H9 (cell line): Measurements from ENCODE around the gene JSRP1. TPM values are rescaled to one million over a fixed set of nuclear protein-coding genes. Genes with fewer than 3 reads are reported as not detected.
A peak's percentile ranks its signal among the peaks of the same experiment; 100 is the strongest.

Experiments
- DNase-seq: peaks from one replicate; pipeline ENCODE4 v3.0.0-alpha.2; 2017
- H2AFZ ChIP-seq: one replicate; pipeline ENCODE4 v1.6.1; 2013; ENCODE audit warnings: mild to moderate bottlenecking, low read length, control low read depth, moderate library complexity
- H2AK5ac ChIP-seq: 2 replicates; pipeline ENCODE4 v1.6.1; 2013; ENCODE audit warnings: low read length, control low read depth, mixed read lengths; ENCODE audit not compliant: insufficient read length
- H2BK120ac ChIP-seq: one replicate; pipeline ENCODE4 v1.6.1; 2013; ENCODE audit warnings: low read depth, mild to moderate bottlenecking, low read length, control low read depth, inconsistent platforms; ENCODE audit not compliant: poor library complexity, severe bottlenecking
- H2BK12ac ChIP-seq: 2 replicates; pipeline ENCODE4 v1.6.1; 2013; ENCODE audit warnings: low read length, control low read depth, mixed read lengths, low read depth; ENCODE audit not compliant: insufficient read length
- H2BK15ac ChIP-seq: 2 replicates; pipeline ENCODE4 v1.6.1; 2013; ENCODE audit warnings: low read depth, low read length, control low read depth
- H2BK20ac ChIP-seq: one replicate; pipeline ENCODE4 v1.6.1; 2013; ENCODE audit warnings: low read depth, mild to moderate bottlenecking, low read length, control low read depth, inconsistent platforms; ENCODE audit not compliant: poor library complexity, severe bottlenecking
- H2BK5ac ChIP-seq: 2 replicates; pipeline ENCODE4 v1.6.1; 2013; ENCODE audit warnings: low read length, control low read depth, mixed read lengths; ENCODE audit not compliant: insufficient read length
- H3K14ac ChIP-seq: 2 replicates; pipeline ENCODE4 v1.6.1; 2013; ENCODE audit warnings: low read length, control low read depth; ENCODE audit not compliant: insufficient read depth
- H3K18ac ChIP-seq: 2 replicates; pipeline ENCODE4 v1.6.1; 2013; ENCODE audit warnings: low read depth, mild to moderate bottlenecking, mixed read lengths, low read length, control low read depth; ENCODE audit not compliant: insufficient read length
- H3K23ac ChIP-seq: 2 replicates; pipeline ENCODE4 v1.6.1; 2013; ENCODE audit warnings: low read length, control low read depth, mixed read lengths, low read depth; ENCODE audit not compliant: insufficient read length
- H3K23me2 ChIP-seq: 2 replicates; pipeline ENCODE4 v1.6.1; 2013; ENCODE audit warnings: low read depth, mild to moderate bottlenecking, mixed read lengths, low read length, control low read depth; ENCODE audit not compliant: insufficient read length, poor library complexity, severe bottlenecking
- H3K27ac ChIP-seq: 2 replicates; pipeline ENCODE4 v1.5.1; 2013; ENCODE audit warnings: low read length, control low read depth, mixed read lengths, low read depth; ENCODE audit not compliant: insufficient read length
- H3K27me3 ChIP-seq: 2 replicates; pipeline ENCODE4 v1.6.1; 2013; ENCODE audit warnings: low read length, control low read depth, inconsistent platforms; ENCODE audit not compliant: insufficient read depth
- H3K4ac ChIP-seq: 2 replicates; pipeline ENCODE4 v1.6.1; 2013; ENCODE audit warnings: low read depth, mild to moderate bottlenecking, control low read depth, inconsistent platforms, low read length, moderate library complexity
- H3K4me1 ChIP-seq: 2 replicates; pipeline ENCODE4 v1.6.1; 2013; ENCODE audit warnings: low read length, control low read depth, inconsistent platforms; ENCODE audit not compliant: insufficient read depth
- H3K4me2 ChIP-seq: 2 replicates; pipeline ENCODE4 v1.6.1; 2013; ENCODE audit warnings: low read length, control low read depth, mixed read lengths; ENCODE audit not compliant: insufficient read length, insufficient read depth
- H3K56ac ChIP-seq: 2 replicates; pipeline ENCODE4 v1.6.1; 2013; ENCODE audit warnings: low read depth, mild to moderate bottlenecking, mixed read lengths, low read length, control low read depth; ENCODE audit not compliant: insufficient read length
- H3K79me1 ChIP-seq: 2 replicates; pipeline ENCODE4 v1.6.1; 2013; ENCODE audit warnings: low read depth, mild to moderate bottlenecking, moderate library complexity, low read length, control low read depth, inconsistent platforms; ENCODE audit not compliant: insufficient read depth, poor library complexity, severe bottlenecking
- H3K79me2 ChIP-seq: 2 replicates; pipeline ENCODE4 v1.6.1; 2013; ENCODE audit warnings: low read length, control low read depth, inconsistent platforms; ENCODE audit not compliant: insufficient read depth
- H3K9ac ChIP-seq: 2 replicates; pipeline ENCODE4 v1.6.1; 2013; ENCODE audit warnings: low read length, control low read depth, mixed read lengths; ENCODE audit not compliant: insufficient read length; ENCODE audit errors: extremely low read depth
- H3K9me3 ChIP-seq: one replicate; pipeline ENCODE4 v1.6.1; 2013; ENCODE audit warnings: low read depth, low read length, inconsistent platforms; ENCODE audit not compliant: control insufficient read depth
- H3T11ph ChIP-seq: one replicate; pipeline ENCODE4 v1.6.1; 2013; ENCODE audit warnings: mild to moderate bottlenecking, low read length, control low read depth, inconsistent platforms
- H4K20me1 ChIP-seq: one replicate; pipeline ENCODE4 v1.6.1; 2013; ENCODE audit not compliant: control insufficient read depth, insufficient read length, insufficient read depth
- H4K5ac ChIP-seq: 2 replicates; pipeline ENCODE4 v1.6.1; 2013; ENCODE audit warnings: low read depth, mild to moderate bottlenecking, mixed read lengths, low read length, control low read depth; ENCODE audit not compliant: insufficient read length
- H4K8ac ChIP-seq: replicated peaks from 2 replicates; pipeline ENCODE4 v1.6.1; 2013; ENCODE audit warnings: low read length, control low read depth, mixed read lengths, low read depth; ENCODE audit not compliant: insufficient read length
- H4K91ac ChIP-seq: 2 replicates; pipeline ENCODE4 v1.6.1; 2013; ENCODE audit warnings: low read depth, mild to moderate bottlenecking, moderate library complexity, mixed read lengths, low read length, control low read depth; ENCODE audit not compliant: insufficient read length
- H3K27ac Mint-ChIP-seq, 3 experiments: 2 replicates in 2 of 3; 3 replicates in 1 of 3; pipeline ENCODE4 v1.8.0; 2020 to 2021; ENCODE audit warnings: mixed read lengths in 3 of 3, mild to moderate bottlenecking in 1 of 3, moderate library complexity in 1 of 3
- H3K27me3 Mint-ChIP-seq: 2 replicates; pipeline ENCODE4 v1.8.0; 2021; ENCODE audit warnings: low read depth, mild to moderate bottlenecking, moderate library complexity, mixed read lengths
- H3K36me3 Mint-ChIP-seq, 3 experiments: 2 replicates in 2 of 3; 3 replicates in 1 of 3; pipeline ENCODE4 v1.8.0; 2020 to 2021; ENCODE audit warnings: low read depth in 3 of 3, mixed read lengths in 3 of 3; ENCODE audit not compliant: insufficient read depth in 1 of 3
- H3K4me1 Mint-ChIP-seq, 2 experiments: 2 replicates each; pipeline ENCODE4 v1.8.0; 2020; ENCODE audit warnings: mixed read lengths in 2 of 2
- H3K4me3 Mint-ChIP-seq, 2 experiments: 2 replicates in 1 of 2; 3 replicates in 1 of 2; pipeline ENCODE4 v1.8.0; 2020 to 2021; ENCODE audit warnings: mild to moderate bottlenecking in 2 of 2, mixed read lengths in 2 of 2, moderate library complexity in 1 of 2
- H3K9me3 Mint-ChIP-seq, 2 experiments: 2 replicates in 1 of 2; 3 replicates in 1 of 2; pipeline ENCODE4 v1.8.0; 2020; ENCODE audit warnings: mild to moderate bottlenecking in 2 of 2, mixed read lengths in 2 of 2, moderate library complexity in 1 of 2
- WGBS: extraction: QIAGEN DNeasy Blood & Tissue Kit; methylation state at CpG from one replicate; pipeline ENCODE4 v1.1.7; 2013; ENCODE audit warnings: missing lambda C conversion rate, low lambda C conversion rate, mixed read lengths; ENCODE audit not compliant: insufficient read length; ENCODE audit errors: extremely low coverage; 5-methylcytosine and 5-hydroxymethylcytosine counted together
- total RNA-seq: library from RNA; stranded (reverse); gene quantifications from 2 replicates; pipeline ENCODE4 v1.2.1, GENCODE V29; 2021
- TF ChIP-seq, protein P1 (sequence below): fragments of 200-600 bp; sonication (generic); conservative IDR thresholded peaks from 3 replicates; pipeline ENCODE4 v1.8.0; 2021; ENCODE audit warnings: antibody characterized with exemption, mild to moderate bottlenecking

JSRP1 gene
- total RNA-seq, 1 experiment from 2014 or later, result 0.90 TPM

DNA sequence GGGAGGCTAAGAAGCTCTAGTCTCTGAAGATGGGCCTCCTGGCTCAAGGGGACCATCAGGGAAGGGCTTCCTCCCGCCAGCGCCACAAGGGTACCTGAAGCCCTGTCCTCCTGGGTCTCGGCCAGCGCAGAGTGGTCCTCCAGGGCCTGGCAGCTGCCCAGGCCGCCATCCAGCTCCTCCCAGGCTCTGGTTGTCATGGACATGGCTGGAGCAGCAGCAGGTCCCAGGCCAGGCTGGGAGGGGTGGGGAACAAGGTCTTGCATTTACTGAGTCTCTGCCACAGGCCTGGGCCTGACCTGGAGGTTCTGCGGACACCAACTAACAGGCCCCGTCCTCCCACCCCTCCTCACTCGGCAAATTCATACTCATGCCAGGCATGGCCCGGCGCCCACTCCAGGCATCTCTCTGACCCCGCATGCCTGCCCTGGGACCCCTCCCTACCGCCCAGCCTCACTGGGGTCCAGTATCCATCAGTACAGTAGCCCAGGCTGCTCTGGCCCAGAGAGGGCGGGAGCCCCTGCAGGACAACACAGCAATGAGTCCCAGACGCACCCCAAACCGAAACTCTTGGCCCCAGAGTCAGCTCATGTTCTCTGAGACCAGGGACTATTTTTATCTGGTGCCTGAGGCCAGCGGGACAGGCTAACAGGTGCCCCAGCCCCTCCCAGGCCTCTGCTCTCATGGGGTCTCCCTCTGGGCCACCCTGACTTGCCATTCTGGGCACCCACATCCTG, 938 bp downstream of the JSRP1 start:
- no peak overlapping the region for H3K14ac ChIP-seq
- H3K27ac Mint-ChIP-seq, result peak overlapping the region in 1 of 3 experiments; percentile 35; a peak in 1 of 7 replicates
- H4K8ac ChIP-seq, result no peak overlapping the region
- H3K23me2 ChIP-seq, result peaks cover 10% of the 10 kb centered on the region
- peaks cover 24% of the 10 kb centered on the region for H3K27me3 Mint-ChIP-seq
- no peak overlapping the region for H3K4me2 ChIP-seq
- no peak overlapping the region for H3K4ac ChIP-seq
- H3K56ac ChIP-seq, result no peak overlapping the region
- H3K4me1 Mint-ChIP-seq, result peaks cover 4% of the 10 kb centered on the region in 2 experiments
- H3K27me3 ChIP-seq, result no peaks in the 10 kb centered on the region; the same call in 1 of the 2 replicates
- no peak overlapping the region for H4K91ac ChIP-seq
- H3K9me3 Mint-ChIP-seq, result no peaks in the 10 kb centered on the region
- H2AK5ac ChIP-seq, result no peak overlapping the region
- no peaks in the 10 kb centered on the region for H4K20me1 ChIP-seq
- H2BK5ac ChIP-seq, result no peak overlapping the region
- H2BK120ac ChIP-seq, result no peak overlapping the region
- no peaks in the 10 kb centered on the region for H3K79me1 ChIP-seq
- no peaks in the 10 kb centered on the region for H3K79me2 ChIP-seq
- H3T11ph ChIP-seq, result no peak overlapping the region
- H3K4me1 ChIP-seq, result no peaks in the 10 kb centered on the region
- no peak overlapping the region for H3K4me3 Mint-ChIP-seq
- TF ChIP-seq, protein P1, sequence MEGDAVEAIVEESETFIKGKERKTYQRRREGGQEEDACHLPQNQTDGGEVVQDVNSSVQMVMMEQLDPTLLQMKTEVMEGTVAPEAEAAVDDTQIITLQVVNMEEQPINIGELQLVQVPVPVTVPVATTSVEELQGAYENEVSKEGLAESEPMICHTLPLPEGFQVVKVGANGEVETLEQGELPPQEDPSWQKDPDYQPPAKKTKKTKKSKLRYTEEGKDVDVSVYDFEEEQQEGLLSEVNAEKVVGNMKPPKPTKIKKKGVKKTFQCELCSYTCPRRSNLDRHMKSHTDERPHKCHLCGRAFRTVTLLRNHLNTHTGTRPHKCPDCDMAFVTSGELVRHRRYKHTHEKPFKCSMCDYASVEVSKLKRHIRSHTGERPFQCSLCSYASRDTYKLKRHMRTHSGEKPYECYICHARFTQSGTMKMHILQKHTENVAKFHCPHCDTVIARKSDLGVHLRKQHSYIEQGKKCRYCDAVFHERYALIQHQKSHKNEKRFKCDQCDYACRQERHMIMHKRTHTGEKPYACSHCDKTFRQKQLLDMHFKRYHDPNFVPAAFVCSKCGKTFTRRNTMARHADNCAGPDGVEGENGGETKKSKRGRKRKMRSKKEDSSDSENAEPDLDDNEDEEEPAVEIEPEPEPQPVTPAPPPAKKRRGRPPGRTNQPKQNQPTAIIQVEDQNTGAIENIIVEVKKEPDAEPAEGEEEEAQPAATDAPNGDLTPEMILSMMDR, result no peak
- H2BK20ac ChIP-seq, result no peak overlapping the region
- H3K9me3 ChIP-seq, result no peaks in the 10 kb centered on the region
- H2AFZ ChIP-seq, result no peak overlapping the region
- no peak for DNase-seq
- H3K9ac ChIP-seq, result no peak overlapping the region
- H4K5ac ChIP-seq, result no peak overlapping the region
- no peak overlapping the region for H2BK12ac ChIP-seq
- H2BK15ac ChIP-seq, result no peak overlapping the region
- WGBS, result no CpG with 5 or more reads among the region's 16 CpGs
- no peaks in the 10 kb centered on the region; a peak in 1 of 7 replicates for H3K36me3 Mint-ChIP-seq
- H3K23ac ChIP-seq, result no peak overlapping the region
- peak overlapping the region; percentile 29 for H3K18ac ChIP-seq
- H3K27ac ChIP-seq, result no peak overlapping the region
